Ramos (cell line): Measurements from ENCODE around the gene STAT6.

ENCODE experiments used
- in situ Hi-C: fragments of 300-500 bp; cut with MboI; formaldehyde crosslinking; loops from one replicate; pipeline ENCODE4 v1.14.3; 2022; ENCODE audit warnings: low sequenced_read_pairs; ENCODE audit not compliant: unreplicated experiment

STAT6 gene

DNA sequence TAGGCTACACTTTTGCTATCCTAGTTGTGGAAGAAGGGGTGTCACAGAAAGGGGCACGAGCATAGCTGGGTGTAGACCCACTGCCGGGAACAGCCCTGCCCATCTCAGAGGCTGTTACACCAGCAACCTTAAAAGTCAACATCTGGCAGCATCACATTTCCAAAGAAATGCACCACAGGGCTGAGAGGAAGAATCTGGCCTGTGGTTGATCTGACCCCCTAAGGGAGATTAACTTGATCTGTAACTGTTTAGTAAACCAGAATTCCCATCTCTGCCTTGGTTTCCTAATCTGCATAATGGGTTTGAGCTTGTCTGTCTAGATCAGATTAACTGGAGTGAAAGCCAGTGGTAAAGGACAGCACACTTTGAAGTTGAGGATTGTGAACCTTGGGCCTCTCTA, 34.9 kb upstream of the STAT6 start:
- in situ Hi-C loops: no loop called here

DNA sequence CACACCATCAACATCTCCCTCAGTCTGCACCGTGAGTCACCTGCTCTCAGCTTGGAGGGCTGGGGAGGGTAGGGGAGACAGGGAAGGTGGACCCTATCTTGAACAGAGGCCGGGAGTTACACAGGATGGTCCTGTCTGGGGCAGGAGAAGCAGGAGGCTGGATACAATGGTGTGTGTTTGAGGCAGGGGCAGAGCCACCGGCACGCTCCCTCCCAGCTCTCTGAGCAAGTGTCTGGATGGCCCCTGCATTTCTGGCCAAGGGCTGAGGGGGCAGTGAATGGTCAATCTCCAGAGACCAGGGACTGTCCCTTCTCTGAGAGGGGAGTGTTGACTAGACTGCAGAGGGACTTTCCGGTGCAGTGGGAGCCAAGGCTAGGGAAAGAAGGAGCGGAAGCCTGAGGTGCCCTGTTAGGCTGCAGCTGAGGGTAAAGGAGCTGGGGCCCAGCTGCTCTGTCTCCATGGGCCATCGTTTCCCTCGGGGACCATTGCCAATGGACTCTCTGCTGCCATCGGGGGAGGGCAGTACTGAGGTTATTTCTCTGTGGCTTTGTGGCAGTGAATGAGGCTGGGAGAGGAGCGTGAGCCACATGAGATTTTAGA, 34.4 kb upstream of the STAT6 start:
- in situ Hi-C loops: no loop called here

DNA sequence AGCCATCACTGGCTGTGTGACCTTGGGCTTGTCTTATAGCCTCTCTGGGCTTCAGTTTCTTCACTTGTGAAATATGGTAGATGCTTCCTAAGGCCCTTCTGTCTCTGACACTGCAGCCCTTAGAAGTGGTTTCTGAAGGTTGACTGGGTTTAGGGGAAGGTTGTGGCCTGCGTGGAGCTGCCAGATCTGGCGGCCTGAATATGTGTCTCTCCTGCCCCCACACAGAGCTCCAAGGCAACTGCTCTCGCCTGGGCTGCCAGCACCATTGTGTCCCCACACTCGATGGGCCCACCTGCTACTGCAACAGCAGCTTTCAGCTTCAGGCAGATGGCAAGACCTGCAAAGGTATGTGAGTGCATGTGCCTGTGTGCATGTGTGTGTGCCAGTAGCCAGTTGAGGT, 32.3 kb upstream of the STAT6 start:
- in situ Hi-C loops: no loop called here

- in situ Hi-C loops: no loop called here
Observed at GRCh38 chr12:57142727-57143126, 31.6 kb upstream of the STAT6 start.

GRCh38 chr12:57142121-57142520, 31.0 kb upstream of the STAT6 start:
- in situ Hi-C loops: no loop called here

- in situ Hi-C loops: no loop called here
Observed at GRCh38 chr12:57141249-57141648, 30.1 kb upstream of the STAT6 start.

DNA sequence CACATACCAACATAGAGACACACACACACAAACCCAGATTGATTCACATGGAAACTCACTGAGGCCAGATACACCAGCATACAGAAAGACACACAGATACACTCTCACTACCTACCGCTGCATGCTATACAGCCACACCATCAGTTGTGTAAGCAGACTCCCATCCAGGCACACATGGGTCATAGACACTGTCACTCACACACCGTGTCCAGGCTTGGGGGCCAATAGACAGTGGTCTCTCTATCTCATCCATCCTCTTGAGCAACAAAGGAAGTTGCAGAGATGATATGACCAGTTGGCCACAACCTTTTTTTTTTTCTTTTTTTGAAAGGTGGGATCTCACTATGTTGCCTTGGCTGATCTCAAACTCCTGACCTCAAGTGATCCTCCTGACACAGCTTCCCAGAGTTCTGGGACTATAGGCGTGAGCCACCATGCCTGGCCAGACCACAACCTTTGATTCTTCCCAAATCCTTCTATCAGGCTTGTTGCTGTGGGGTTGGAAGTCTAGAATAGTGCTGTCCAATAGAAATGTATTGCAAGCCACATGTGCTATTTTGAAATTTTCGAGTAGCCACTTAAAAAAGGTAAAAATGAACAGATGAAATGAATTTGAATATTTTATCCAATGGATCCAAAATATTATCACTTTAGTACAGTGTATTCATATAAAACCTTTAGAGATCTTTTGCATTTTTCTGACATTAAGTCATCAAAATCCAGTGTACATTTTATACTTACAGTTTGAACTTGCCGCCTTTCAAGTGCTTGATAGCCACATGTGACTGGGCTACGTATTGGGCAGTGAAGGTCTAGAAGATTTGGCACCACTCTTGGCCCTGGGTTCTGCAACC, 28.9 kb upstream of the STAT6 start:
- in situ Hi-C loops: no loop called here

DNA sequence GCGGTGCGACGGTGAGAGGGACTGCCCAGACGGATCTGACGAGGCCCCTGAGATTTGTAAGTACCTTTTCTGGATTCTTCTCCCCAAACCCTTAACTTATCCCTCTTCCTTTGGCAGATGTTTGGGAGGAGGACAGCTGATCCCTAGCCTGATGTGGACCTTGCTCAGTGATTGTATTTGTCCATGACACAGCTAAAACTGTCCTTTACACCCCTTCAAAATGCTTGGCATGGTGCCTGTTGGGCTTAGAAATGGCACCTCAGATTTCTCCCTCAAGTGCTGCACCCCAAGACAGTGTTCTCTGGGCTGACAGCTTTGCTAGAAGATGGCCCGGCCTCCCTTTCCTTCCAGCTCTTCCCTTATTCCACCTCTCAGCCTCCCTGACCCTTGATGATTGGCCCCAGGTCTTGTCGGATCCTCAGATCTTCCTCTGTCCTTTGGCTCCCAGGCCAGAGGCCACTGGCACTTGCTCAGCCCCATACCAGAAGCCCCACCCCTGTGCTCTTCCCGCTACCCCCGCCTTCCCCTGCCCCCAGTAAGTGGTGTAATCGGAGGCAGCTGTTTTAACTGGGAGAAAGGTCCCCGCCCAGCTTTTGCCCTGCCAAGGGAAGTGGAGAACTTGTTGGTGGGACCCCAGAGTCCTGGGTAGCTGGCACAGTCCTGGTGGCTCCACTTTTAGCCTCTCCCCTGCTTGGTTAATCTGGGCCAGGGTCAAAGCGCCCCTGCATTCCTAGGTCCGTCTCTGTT, 27.5 kb upstream of the STAT6 start:
- in situ Hi-C loops: no loop called here

GRCh38 chr12:57135527-57136326, 24.6 kb upstream of the STAT6 start:
- in situ Hi-C loops: no loop called here

GRCh38 chr12:57134949-57135348, 23.8 kb upstream of the STAT6 start:
- in situ Hi-C loops: no loop called here

- in situ Hi-C loops: no loop called here
Observed at GRCh38 chr12:57133916-57134315, 22.8 kb upstream of the STAT6 start.

DNA sequence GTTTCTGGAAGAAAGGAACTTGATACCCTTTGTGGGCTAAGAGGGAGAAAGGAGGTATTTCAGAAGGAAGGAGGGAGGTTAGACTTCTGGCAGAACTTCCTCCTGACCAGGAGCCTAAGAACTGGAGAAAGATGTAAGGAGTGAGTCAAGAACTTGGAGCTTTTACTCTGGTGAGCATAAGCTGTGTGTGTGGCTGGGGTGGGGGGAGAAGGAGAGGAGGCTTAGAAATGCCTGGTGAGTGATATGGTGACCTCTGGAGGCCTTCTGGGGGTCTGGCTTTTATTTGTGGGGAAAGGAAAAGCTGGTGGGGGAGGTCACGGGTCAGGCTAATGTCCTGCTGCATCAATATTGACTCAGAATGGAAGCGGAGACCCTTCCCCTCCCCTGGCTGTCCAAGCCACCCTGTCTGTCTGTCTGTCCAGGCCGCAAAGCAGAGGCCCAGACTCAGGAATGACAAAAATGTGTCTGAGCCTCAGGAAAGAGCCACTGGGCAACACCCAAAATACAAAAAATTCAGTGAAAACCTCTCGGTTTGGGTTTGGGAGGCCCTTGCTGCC, 21.9 kb upstream of the STAT6 start:
- in situ Hi-C loops: no loop called here

- in situ Hi-C loops: no loop called here
Observed at GRCh38 chr12:57131896-57132744, 21.0 kb upstream of the STAT6 start.

DNA sequence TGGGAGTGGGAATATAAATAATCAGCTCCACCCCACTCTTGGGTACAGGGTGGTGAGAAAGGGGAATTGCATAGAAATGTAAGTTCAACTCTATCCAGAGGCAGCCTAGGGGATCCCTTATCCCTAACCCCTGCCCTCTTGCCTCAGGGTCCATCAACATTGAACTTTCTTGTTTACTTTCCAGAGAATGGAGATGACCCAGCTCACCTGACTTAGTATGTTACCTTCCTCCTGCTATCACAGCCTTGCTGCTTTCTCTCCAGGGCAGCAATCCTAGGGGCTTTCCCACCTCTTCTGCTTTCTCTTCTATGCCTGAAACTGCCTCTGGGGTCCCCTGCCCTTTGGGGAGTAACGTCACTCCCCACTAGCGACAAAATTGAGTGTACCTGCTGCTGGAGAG, 19.8 kb upstream of the STAT6 start:
- in situ Hi-C loops: no loop called here

DNA sequence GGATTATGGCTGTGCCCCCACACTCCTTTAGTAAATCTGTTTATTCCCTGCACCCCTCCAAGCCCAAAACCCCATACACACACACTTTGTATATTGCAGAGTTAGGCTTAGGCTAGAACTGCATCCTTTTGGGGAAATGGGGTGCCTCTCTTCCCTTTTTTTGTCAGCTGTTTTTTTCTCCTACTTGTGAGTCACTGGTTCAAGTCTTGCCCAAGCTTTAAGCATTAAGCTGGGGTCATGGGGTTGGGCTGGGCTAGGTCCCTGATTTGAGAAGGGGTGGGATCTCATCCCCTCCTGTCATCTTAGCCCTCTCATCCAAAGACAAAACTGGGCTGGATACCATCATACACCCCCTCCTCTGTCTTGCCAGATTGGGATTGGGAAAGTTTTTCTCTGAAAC, 18.7 kb upstream of the STAT6 start:
- in situ Hi-C loops: no loop called here

- in situ Hi-C loops: no loop called here
Observed at GRCh38 chr12:57129321-57129842, 18.2 kb upstream of the STAT6 start.

DNA sequence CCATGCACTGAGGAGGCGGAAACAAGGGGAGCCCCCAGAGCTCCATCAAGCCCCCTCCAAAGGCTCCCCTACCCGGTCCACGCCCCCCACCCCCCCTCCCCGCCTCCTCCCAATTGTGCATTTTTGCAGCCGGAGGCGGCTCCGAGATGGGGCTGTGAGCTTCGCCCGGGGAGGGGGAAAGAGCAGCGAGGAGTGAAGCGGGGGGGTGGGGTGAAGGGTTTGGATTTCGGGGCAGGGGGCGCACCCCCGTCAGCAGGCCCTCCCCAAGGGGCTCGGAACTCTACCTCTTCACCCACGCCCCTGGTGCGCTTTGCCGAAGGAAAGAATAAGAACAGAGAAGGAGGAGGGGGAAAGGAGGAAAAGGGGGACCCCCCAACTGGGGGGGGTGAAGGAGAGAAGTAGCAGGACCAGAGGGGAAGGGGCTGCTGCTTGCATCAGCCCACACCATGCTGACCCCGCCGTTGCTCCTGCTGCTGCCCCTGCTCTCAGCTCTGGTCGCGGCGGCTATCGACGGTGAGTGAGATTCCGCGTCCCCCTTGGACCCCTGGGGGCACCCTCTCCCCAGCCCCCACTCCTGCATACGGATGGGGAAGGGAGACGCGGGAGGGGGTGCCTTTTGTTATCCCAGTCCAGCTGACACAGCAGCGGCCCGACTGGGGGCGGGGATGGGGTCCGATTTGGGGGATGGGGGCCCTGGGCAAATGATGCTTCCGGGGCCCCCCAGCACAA, 17.5 kb upstream of the STAT6 start:
- in situ Hi-C loops: no loop called here

DNA sequence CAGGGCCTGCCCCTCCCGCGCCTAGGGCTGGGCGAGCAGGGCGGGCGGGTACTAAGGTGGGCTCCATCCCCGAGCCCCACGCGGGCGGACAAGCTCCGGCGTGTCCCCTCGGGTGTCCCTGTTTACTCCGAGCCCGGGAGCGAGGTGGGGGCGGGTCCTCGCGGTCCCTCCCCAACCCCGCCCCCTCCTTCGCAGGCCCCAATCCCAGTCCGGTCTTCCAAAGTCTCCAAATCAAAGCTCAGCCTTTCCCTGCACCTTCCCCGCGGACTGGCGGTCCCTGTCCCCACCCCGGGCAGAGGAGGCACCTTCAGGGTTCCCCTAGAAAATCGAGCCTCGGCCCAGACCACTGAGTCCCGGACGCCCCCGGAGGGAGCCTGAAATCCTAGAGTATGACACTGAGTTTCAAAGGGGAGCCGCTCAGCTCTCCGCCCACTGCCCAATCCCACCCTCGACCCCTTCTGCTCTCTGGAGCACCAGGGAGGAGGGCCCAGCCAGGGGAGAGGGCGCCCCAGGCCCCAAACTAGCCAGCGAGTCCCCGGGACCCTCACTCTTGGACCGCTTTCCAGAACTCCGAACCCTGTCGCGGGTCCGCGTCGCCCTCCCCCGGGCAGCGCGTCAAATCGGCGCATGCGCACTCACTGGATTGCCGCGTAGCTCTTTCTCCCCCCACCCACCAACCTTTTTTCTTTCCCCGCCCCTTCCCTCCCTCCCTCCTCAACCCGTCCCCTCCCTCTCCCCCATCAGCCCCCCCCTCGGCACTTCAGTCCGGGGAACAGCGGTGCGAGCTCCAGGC, 16.8 kb upstream of the STAT6 start, which contains the start of gene LRP1:
TSS of gene LRP1 (plus strand) at position 758 of the 793 bp plus-strand sequence. CDS start 482 bp downstream, outside the sequence.
- in situ Hi-C loops: no loop called here
